K562 (cell line): ENCODE data around the gene ARHGAP10. TPM values are rescaled to one million over a fixed set of nuclear protein-coding genes. Genes with fewer than 3 reads are reported as not detected.

ENCODE experiments used
- ATAC-seq: fragments of 200-7000 bp; cut with Tn5 transposase; 3 replicates; pipeline ENCODE4 v1.9.1; 2020; ENCODE audit warnings: moderate library complexity
- BruUV-seq: library from RNA; stranded (reverse); fragments of 400-500 nt; replicated peaks from 2 replicates; lab custom pipeline; 2021; lab: Mats Ljungman, UMichigan
- CTCF ChIA-PET: fragments of 300-600 bp; formaldehyde crosslinking; extraction: SDS; loops from one replicate; lab custom pipeline; 2021; ENCODE audit warnings: low intra/inter-chr PET ratio; lab: Yijun Ruan, JAX
- POLR2A ChIA-PET: fragments of 300-600, 350-650 bp; sonication (Branson Sonifier 250); formaldehyde crosslinking; extraction: SDS; loops from one replicate; lab custom pipeline; 2021; ENCODE audit warnings: antibody characterized with exemption, inconsistent platforms; lab: Yijun Ruan, JAX
- DNase-seq, 4 experiments: peaks; one replicate each; pipeline versions ENCODE4 v3.0.0 to v3.0.0-alpha.2; 2011 to 2018; ENCODE audit warnings: low spot score in 3 of 4, mixed read lengths in 3 of 4; ENCODE audit errors: extremely low read depth in 1 of 4
- FAIRE-seq: peaks from 2 replicates; lab custom pipeline; 2011; peaks lifted over from hg19 to GRCh38; lab: Jason Lieb, UNC
- H2AFZ ChIP-seq: 2 replicates; pipeline ENCODE4 v1.6.0; 2011; ENCODE audit warnings: low read depth, low read length, control low read depth, inconsistent platforms
- H3K27ac ChIP-seq: fragments of 200-600 bp; 3 replicates; pipeline ENCODE4 v1.8.0; 2011; ENCODE audit warnings: low read depth, mild to moderate bottlenecking, control low read depth, inconsistent platforms, low read length, moderate library complexity, mixed read lengths; ENCODE audit errors: extremely low read depth
- H3K27me3 ChIP-seq, 2 experiments: fragments of 300-600 bp in 1 of 2; 2 replicates in 1 of 2; 3 replicates in 1 of 2; pipeline versions ENCODE4 v1.6.0 to v1.8.0; 2011; ENCODE audit warnings: inconsistent platforms in 2 of 2, low read length in 2 of 2, mild to moderate bottlenecking in 1 of 2, mixed read lengths in 1 of 2, moderate library complexity in 1 of 2; ENCODE audit not compliant: control insufficient read depth in 2 of 2, insufficient read depth in 2 of 2
- H3K36me3 ChIP-seq: fragments of 300-600 bp; 3 replicates; pipeline ENCODE4 v1.8.0; 2011; ENCODE audit warnings: mild to moderate bottlenecking, low read length, inconsistent platforms; ENCODE audit not compliant: control insufficient read depth, insufficient read depth
- H3K4me1 ChIP-seq, 2 experiments: fragments of 200-600 bp in 1 of 2; replicated peaks in 1 of 2; 2 replicates in 1 of 2; 3 replicates in 1 of 2; pipeline versions ENCODE4 v1.5.1 to v1.8.0; 2011; ENCODE audit warnings: inconsistent platforms in 2 of 2, low read length in 2 of 2, mild to moderate bottlenecking in 1 of 2, mixed read lengths in 1 of 2, moderate library complexity in 1 of 2; ENCODE audit not compliant: control insufficient read depth in 2 of 2, insufficient read depth in 2 of 2
- H3K4me2 ChIP-seq: 2 replicates; pipeline ENCODE4 v1.6.1; 2011; ENCODE audit warnings: low read length, control low read depth, inconsistent platforms, mixed read lengths; ENCODE audit not compliant: insufficient read depth
- H3K4me3 ChIP-seq: fragments of 200-600 bp; sonication (generic), shearing (Covaris generic); 2 replicates; pipeline ENCODE4 v1.5.1; 2016; ENCODE audit warnings: control low read depth, inconsistent platforms
- H3K79me2 ChIP-seq: fragments of 200-600 bp; 3 replicates; pipeline ENCODE4 v1.8.0; 2011; ENCODE audit warnings: low read length, inconsistent platforms; ENCODE audit not compliant: control insufficient read depth, insufficient read depth
- H3K9ac ChIP-seq, 2 experiments: 2 replicates each; pipeline versions ENCODE4 v1.6.0 to v1.6.1; 2011; ENCODE audit warnings: low read depth in 2 of 2, low read length in 2 of 2, control low read depth in 1 of 2, inconsistent platforms in 1 of 2, mild to moderate bottlenecking in 1 of 2, mixed read lengths in 1 of 2; ENCODE audit not compliant: insufficient read depth in 1 of 2
- H3K9me1 ChIP-seq: one replicate; pipeline ENCODE4 v1.6.0; 2011; ENCODE audit warnings: inconsistent platforms, mild to moderate bottlenecking, low read length, moderate library complexity; ENCODE audit not compliant: control insufficient read depth, insufficient read depth
- H3K9me3 ChIP-seq: replicated peaks from 2 replicates; pipeline ENCODE4 v1.5.1; 2011; ENCODE audit warnings: low read depth, low read length, inconsistent platforms; ENCODE audit not compliant: control insufficient read depth, insufficient read depth
- H4K20me1 ChIP-seq: replicated peaks from 2 replicates; pipeline ENCODE4 v1.6.1; 2011; ENCODE audit warnings: low read length, inconsistent platforms, mixed read lengths; ENCODE audit not compliant: control insufficient read depth, insufficient read depth
- CEBPZ ChIP-seq: fragments of 150-350 bp; IDR thresholded peaks from 2 replicates; pipeline ENCODE4 v1.6.1; 2014; ENCODE audit warnings: low read depth, mild to moderate bottlenecking, low read length, borderline replicate concordance
- CHCHD3 ChIP-seq: fragments of 250-450 bp; sonication (Bioruptor Pico); IDR thresholded peaks from 2 replicates; pipeline ENCODE4 v2.1.2; 2022; ENCODE audit warnings: mild to moderate bottlenecking
- JUNB ChIP-seq: fragments of 450-650 bp; formaldehyde crosslinking; conservative IDR thresholded peaks from 2 replicates; pipeline ENCODE4 v1.4.0; 2020; ENCODE audit warnings: mild to moderate bottlenecking
- MECOM ChIP-seq: fragments of 250-450 bp; sonication (Bioruptor Pico); IDR thresholded peaks from 2 replicates; pipeline ENCODE4 v1.8.0; 2022; ENCODE audit warnings: inconsistent platforms
- NCOA1 ChIP-seq: fragments of 450-650 bp; IDR thresholded peaks from 2 replicates; pipeline ENCODE4 v1.6.1; 2016; ENCODE audit warnings: low read depth
- NR2C1 ChIP-seq, 2 experiments: fragments of 450-650 bp; IDR thresholded peaks; 2 replicates each; pipeline ENCODE4 v1.6.1; 2017; ENCODE audit warnings: mild to moderate bottlenecking in 2 of 2, antibody characterized with exemption in 1 of 2, inconsistent platforms in 1 of 2, missing compliant biosample characterization in 1 of 2, missing genetic modification characterization in 1 of 2
- RAD51 ChIP-seq: fragments of 450-650 bp; IDR thresholded peaks from 2 replicates; pipeline ENCODE4 v1.7.1; 2016; ENCODE audit warnings: low read depth, mild to moderate bottlenecking, borderline replicate concordance
- RUNX1 ChIP-seq: sonication (generic); IDR thresholded peaks from 2 replicates; pipeline ENCODE4 v1.6.1; 2016; ENCODE audit warnings: antibody characterized with exemption, low read depth
- SMARCC2 ChIP-seq: fragments of 450-650 bp; IDR thresholded peaks from 2 replicates; pipeline ENCODE4 v1.6.1; 2017; ENCODE audit warnings: antibody characterized with exemption, moderate library complexity, mild to moderate bottlenecking, low read depth
- YBX1 ChIP-seq: fragments of 450-650 bp; IDR thresholded peaks from 2 replicates; pipeline ENCODE4 v1.7.1; 2016; ENCODE audit warnings: mild to moderate bottlenecking
- ZNF146 ChIP-seq: IDR thresholded peaks from one replicate; pipeline ENCODE4 v1.6.1; 2018; ENCODE audit warnings: missing compliant biosample characterization; ENCODE audit not compliant: unreplicated experiment
- ZNF668 ChIP-seq: fragments of 250-450 bp; sonication (Bioruptor Pico); IDR thresholded peaks from 2 replicates; pipeline ENCODE4 v1.8.0; 2022; ENCODE audit warnings: mild to moderate bottlenecking, inconsistent platforms
- ZNF699 ChIP-seq: fragments of 250-450 bp; sonication (Bioruptor Pico); IDR thresholded peaks from 2 replicates; pipeline ENCODE4 v1.8.0; 2021; ENCODE audit warnings: mild to moderate bottlenecking, moderate library complexity; ENCODE audit not compliant: insufficient replicate concordance
- WGBS: fragments of 100-300 bp; shearing (Covaris generic); methylation state at CpG from one replicate; pipeline ENCODE4 v1.1.6; 2016; ENCODE audit warnings: low coverage, mixed read lengths; ENCODE audit not compliant: insufficient coverage; ENCODE audit errors: missing lambda C conversion rate; 5-methylcytosine and 5-hydroxymethylcytosine counted together
- in situ Hi-C: fragments of 300-500 bp; cut with MboI; formaldehyde crosslinking; loops from 4 replicates; pipeline ENCODE4 v1.15.0; 2018; ENCODE audit warnings: inconsistent platforms, mixed read lengths
- intact Hi-C: fragments of 100-400 bp; cut with micrococcal nuclease; formaldehyde crosslinking; loops from 2 replicates; pipeline ENCODE4 v1.14.2; 2022
- polyA plus RNA-seq, 8 experiments: library from polyadenylated mRNA; depleted of rRNA in 4 of 8; stranded (reverse) in 5 of 8; unstranded in 3 of 8; fragments of >200 nt; fragmentation: Nextera tagmentation in 2 of 8; fragmentation: Illumina TruSeq in 1 of 8; extraction: Ambion mirVana in 2 of 8; extraction: Trizol in 1 of 8; gene quantifications; 2 replicates each; pipeline versions ENCODE4 v1.2.1 to v1.2.3, GENCODE V29; 2011 to 2014; ENCODE audit warnings: inconsistent platforms in 1 of 8, missing spikeins in 1 of 8
- total RNA-seq, 7 experiments: library from RNA; depleted of rRNA in 6 of 7; stranded (reverse); fragments of >200 nt in 6 of 7; fragmentation: Illumina TruSeq in 2 of 7; extraction: Trizol in 2 of 7; gene quantifications; 2 replicates each; pipeline versions ENCODE4 v1.2.1 to v1.2.3, GENCODE V29; 2011 to 2021; ENCODE audit warnings: low replicate concordance in 1 of 7

ARHGAP10 gene
- total and polyA plus RNA-seq, 9 of the 15 experiments (the other 6 are each of a cell fraction or from before 2014, with no cell fraction given) = 0.03 to 0.22 (median 0.06) TPM; not detected in 3

- 0 out of 2 replicates have a peak, but pooled peaks cover 4% of the 10 kb centered on the region for H4K20me1 ChIP-seq
- FAIRE-seq = no peak
- no peaks in the 10 kb centered on the region for H3K79me2 ChIP-seq
- no peak for ATAC-seq
- H3K4me3 ChIP-seq = no peak overlapping the region
- no peak for DNase-seq
- ChIA-PET CTCF (interaction anchor here (0.5 kb wide), 1 partner anchor 281 kb away, joined by 4 read pairs; no protein-coding TSS in a partner anchor), POLR2A (no interaction called here)
- no peak overlapping the region for H3K9ac ChIP-seq
- no peak overlapping the region for H2AFZ ChIP-seq
- no peak overlapping the region for H3K27ac ChIP-seq
- no peaks in the 10 kb centered on the region for H3K9me1 ChIP-seq
- no peaks in the 10 kb centered on the region for H3K36me3 ChIP-seq
- in situ Hi-C loops (no loop called here), intact Hi-C loops (no loop called here)
- H3K4me2 ChIP-seq = no peak overlapping the region
- TF ChIP-seq RUNX1 (no peak), CHCHD3 (CRISPR knock-in tag) (no peak), NCOA1 (no peak), CEBPZ (no peak), YBX1 (no peak), ZNF699 (CRISPR knock-in tag) (no peak), MECOM (CRISPR knock-in tag) (no peak), SMARCC2 (no peak), NR2C1 (IDR thresholded peaks at IDR 0.05) (no peak), NR2C1 (tag; IDR thresholded peaks at IDR 0.05) (no peak), JUNB (CRISPR knock-in tag) (no peak), RAD51 (no peak), ZNF146 (CRISPR knock-in tag) (no peak), ZNF668 (CRISPR knock-in tag) (no peak)
- H3K27me3 ChIP-seq = peaks cover 22 to 33% of the 10 kb centered on the region in 2 experiments
- peaks cover 0 to 12% of the 10 kb centered on the region in 2 experiments; a peak in 2 of 5 replicates for H3K4me1 ChIP-seq
- BruUV-seq = no TSS peak
- no peaks in the 10 kb centered on the region for H3K9me3 ChIP-seq
- 0% methylated on average over 1 of the region's 2 CpGs for WGBS
These were observed 4.3 kb upstream of the ARHGAP10 start for GRCh38 chr4:147727476-147728028.
